ENCODE measurements around the gene SIN3A.

Gene SIN3A

DNA sequence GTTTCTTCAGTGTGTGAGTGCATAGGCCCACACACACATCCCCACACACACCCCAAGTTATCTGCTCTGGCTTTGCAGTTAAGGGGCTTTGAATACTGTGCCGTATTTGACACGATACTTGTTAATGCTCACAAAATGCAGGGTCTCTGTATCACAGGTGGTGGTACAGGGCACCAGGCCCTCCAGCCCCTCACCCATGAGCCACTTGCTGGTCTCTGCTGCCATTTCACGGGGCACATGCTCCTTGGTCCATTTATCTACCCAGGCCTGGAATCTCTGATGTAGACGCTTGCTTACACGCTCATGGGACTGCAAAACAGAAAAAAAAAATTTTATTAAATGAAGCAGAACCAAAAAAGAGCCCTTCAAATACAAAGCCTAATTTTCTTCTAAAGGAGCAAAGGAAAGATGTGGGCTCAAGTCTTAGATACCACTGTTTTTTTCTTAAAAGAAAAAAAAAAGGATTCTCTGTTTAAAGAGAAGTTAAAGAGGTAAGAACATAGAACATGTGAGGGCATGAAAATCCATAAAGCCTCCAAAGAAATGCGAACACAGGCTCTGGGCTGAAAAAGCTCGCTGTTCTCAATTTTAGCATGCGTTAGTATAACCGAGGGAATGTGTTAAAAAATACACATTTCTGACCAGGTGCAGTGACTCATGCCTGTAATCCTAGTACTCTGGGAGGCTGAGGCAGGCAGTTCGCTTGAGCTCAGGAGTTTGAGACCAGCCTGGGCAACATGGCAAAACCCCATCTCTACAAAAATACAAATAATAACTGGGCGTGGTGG is 79.4 kb downstream of the SIN3A start:
- DNase-seq (ENCODE audit: low read depth), result no peak

DNA sequence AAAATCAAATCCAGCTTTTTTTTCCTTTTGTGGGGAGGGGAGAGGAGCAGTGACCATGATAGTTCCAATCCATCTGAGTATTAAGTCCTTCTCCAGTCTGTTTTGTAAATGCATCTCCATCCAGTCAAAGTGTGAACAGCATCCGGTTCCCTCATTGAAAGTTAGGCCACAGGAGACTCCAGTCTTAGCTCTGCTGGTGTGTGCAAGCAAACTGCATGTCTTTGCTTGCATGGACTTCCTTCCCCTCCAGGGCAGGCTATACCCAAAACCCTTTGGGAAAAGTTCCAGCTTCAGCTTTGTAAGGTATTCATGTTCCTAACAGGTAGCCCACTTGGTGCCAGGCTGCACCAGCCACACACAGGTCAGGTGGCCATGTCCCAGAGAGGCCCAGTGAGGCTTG is 80.0 kb downstream of the SIN3A start:
- no peak for DNase-seq (ENCODE audit: low read depth)

DNA sequence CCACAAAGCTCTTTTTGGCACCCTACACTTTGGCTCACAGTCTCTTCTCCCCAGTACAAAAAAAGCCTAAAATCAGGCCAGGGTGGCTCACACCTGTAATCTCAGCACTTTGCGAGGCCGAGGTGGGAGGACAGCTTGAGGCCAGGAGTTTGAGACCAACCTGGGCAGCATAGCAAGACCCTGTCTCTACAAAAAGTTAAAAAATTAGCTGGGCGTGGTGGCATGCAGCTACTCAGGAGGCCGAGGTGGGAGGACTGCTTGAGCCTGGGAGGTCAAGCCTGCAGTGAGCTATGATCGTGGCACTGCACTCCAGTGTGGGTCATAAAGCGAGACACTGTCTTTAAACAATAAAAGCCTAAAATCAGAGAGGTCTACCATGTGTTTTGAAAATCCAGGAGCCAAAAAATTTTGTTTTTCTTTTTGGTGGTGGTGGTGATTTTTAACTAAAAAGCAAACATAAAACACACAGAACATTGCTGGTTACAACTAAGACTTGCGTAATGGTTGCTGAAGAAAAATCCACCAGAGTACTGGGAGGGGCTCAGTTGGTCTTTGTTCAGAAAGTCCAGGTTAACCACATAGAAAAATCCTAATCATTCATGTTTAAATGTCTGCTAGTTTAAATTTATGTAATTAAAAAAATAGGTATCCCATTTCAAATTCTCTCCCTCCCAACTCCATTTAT is 81.5 kb downstream of the SIN3A start:
- no peak for DNase-seq (ENCODE audit: low read depth)

GRCh38 chr15:75368689-75369239 is 82.7 kb downstream of the SIN3A start:
- no peak for DNase-seq (ENCODE audit: low read depth)

DNA sequence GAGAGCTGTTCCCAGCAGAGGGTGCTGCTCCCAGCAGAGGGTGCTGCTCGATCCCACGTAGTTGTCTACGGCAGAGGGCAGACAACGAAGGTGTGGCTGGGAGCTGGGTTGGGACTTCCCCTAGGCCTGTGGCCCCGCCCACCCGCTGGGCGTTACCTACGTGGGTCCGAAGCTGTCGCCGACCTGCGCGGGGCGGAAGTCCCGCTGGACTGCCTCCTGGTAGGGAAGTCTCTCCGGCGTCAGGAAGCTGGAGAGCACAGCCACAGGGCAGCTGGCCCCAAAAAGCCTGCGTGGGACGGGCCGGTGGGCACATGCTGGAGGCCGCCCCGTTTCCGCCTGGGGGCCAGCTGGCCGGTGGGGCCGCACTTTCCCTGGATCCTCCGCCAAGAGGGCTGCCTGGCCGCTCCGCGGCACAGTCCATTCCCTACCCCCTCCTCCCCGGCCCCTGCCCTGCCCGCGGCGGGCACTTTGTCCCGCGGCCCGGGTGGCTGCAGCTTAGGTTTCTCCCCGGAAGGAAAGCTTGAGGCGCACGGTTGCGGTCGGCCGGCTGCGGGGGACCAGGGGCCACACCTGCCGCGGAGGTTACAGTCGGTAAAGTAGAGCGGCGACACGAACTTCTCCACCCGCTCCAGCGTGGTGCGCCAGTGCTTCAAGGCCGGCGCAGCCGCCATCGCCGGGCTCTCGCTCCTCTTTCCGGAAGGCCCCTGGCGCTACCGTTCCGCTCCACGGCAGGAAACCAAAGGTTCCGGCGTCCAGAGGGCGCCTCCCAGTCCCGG is 83.4 kb downstream of the SIN3A start, which contains the start of gene MAN2C1:
Gene MAN2C1, minus strand, starts transcription at position 695 of the 776 bp plus-strand sequence. Its CDS starts 24 bp downstream, at position 671.
- DNase-seq (ENCODE audit: low read depth), result peak; percentile 90

DNA sequence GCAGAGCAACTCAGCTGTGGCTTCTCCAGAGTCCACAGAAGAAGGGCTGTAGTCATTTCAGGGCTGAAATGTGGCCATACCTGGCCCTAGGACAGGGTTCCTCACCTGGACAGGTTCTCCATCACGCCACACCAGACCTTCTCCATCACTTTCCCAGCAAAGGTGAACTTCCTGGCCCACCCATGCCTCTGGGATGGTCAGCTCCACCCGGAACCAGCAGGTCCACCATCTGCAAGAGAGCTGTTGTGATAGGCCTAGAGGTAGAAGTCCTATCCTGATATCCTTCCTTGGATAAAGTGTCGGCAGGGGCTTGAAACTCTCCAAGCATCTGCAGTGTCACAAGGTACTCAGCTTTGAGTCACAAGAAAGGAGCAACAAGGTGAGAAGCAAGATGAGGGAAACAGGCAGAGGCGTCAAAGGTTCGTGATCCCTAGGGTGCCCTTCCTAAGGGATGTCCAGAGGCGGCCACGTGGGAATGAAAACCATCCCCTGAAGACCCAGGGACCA is 84.0 kb downstream of the SIN3A start:
- no peak for DNase-seq (ENCODE audit: low read depth)

DNA sequence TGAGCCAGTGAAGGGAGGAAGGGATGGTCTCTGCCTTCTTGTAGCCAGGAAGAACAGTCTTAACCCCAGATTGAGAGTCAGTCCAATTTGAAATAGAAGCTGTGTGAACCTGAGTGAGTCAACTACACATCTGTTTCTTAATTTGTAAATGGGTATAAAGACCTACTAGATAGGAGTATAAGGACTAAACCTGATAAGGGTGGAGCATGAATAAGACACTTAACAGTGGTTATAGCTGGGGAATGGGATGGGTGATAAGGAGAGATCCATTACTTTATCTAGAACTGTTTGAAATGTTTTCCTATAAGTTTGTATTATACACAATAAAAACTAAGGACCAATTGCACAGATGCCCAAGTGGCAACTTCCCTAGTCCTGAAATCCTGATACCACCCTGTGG is 84.5 kb downstream of the SIN3A start:
- DNase-seq (ENCODE audit: low read depth), result no peak

GRCh38 chr15:75366163-75366562 is 85.3 kb downstream of the SIN3A start:
- no peak for DNase-seq (ENCODE audit: low read depth)

GRCh38 chr15:75364881-75365280 is 86.6 kb downstream of the SIN3A start:
- DNase-seq (ENCODE audit: low read depth), result no peak

DNA sequence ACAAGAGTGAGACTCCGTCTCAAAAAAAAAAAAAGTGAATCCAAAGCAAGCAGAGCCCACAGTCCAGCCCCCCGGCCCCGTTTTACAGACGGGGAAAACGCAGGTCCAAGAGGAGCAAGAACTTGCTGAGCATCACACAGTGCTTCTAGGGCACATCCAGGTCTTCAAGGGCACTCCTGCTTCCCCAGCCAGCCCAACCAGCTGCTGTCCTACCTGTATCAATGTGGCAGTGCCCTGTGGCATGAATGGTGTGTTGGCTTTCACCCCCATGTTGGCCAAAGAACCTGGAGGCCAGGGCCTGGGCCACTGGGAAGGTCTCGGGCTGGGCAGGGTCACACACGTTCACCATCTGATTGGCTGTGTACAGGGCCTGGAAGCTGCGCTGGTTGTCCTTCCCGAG is 87.7 kb downstream of the SIN3A start:
- DNase-seq (ENCODE audit: low read depth), result no peak

DNA sequence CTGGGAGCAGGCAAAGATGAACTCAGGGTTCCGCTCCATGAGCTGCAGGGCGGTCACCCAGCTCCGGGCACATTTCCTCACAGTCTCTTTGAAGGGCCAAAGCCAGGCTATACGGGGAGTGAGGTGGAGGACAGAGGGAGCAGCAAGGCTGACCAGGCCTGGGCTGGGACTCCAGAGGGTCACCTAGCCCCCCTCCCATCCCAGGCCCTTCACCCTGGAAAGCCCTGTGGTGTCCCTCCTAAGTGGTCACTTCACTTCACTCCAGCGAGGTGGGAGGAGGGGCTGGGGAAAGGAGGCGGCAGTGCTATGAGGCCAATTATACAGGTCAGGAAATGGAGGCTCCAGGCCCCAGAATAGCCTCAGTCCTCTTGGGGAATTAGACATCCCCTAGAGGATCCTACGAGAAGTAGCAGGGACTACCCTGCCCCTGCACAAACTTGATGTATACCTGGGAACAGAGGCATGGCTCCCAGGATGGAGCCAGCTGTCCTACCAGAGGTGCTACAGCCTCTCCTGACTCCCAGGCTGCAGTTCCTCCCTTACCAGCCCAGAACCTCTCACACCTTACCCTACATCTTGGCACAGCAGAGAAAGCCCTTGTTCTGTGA is 88.7 kb downstream of the SIN3A start:
- DNase-seq (ENCODE audit: low read depth), result no peak

- DNase-seq (ENCODE audit: low read depth), result no peak
Observed at GRCh38 chr15:75361989-75362641, 89.4 kb downstream of the SIN3A start.

DNA sequence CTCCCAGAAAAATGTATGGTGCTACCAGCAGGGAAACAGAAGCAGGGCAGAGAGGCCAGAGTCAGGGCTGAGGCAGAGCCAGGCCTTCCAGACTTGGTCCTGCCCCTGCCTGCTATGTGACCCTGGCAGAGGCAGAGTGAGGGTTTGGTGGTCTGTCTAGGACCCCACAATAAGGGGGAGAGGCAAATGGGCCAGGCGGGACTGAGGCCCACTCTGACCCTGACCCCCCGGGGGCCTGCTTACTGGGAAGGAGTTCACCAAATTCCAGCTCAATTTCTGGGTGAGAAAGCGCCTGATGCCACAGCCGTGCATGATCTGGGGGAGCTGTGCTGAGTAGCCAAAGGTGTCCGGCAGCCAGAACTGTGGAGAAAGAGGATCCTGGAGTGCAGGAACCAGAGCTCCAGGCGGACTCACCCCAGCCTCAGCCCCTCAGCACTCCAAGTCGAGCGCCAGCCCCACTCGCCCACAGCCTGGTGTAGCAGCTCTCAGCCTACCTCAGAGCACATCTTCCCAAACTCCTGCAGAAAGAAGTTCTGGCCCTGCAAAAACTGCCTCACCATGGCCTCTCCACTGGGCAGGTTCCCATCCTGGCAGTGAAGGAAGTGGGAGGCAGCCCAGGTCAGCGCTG is 90.0 kb downstream of the SIN3A start:
- DNase-seq (ENCODE audit: low read depth), result no peak

GRCh38 chr15:75360856-75361255 is 90.6 kb downstream of the SIN3A start:
- no peak for DNase-seq (ENCODE audit: low read depth)

DNA sequence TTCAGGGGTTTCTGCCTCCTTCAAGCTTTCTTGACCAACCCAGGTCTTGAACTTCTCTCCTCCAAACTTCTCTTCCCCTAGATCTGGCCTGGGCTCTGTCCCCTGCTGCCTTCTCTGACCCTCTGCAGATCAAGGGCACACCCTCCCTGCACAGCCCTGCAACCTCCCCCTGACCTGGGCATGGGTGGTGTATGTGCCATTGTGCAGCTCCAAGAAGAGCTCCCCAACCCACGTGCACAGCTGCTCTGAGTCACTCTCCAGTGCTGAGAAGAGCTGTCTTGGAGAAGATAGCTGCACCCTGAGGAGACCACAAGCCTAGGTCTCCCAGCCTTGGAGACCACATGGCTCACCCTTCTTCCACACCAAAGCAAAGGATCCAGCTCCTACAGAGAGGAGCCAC is 91.1 kb downstream of the SIN3A start:
- DNase-seq (ENCODE audit: low read depth), result no peak

GRCh38 chr15:75359537-75360250 is 91.8 kb downstream of the SIN3A start:
- DNase-seq (ENCODE audit: low read depth), result no peak

DNA sequence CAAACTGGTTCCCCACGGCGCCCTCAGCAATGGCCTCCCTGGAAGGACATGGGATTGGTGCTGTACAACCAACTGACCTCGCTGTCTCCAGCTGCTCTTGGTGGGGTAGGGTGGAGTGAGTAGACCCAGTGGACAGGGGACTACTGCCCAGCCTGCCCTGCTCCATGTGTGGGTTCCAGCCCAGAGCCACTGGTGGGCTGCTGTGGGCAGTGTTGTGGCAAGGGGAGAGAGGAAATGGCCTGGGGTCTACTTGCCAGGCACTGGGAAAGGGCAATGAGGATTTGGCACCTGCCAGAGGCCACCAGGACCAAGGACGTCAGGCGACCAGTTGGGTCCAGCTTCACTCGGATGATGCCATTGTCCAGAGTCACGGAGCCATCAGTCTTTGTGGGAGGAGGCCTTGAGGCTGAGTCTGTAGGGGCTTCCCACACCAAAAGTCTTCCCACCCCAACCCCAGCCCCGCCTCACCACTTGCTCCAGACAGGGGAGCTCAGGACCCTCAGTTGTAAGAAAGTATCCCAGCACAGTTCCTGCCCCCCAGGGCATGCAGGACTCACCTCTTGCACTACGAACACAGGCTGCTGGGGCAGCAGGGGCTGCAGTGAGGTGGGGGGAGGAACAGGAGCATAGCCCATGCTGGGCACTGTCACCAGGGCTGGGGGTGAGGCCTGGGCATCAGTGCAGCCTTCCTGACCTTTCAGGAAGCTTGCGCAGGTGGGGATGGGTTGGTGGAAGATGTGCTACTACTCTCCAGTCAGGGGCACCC is 92.5 kb downstream of the SIN3A start:
- no peak for DNase-seq (ENCODE audit: low read depth)

DNA sequence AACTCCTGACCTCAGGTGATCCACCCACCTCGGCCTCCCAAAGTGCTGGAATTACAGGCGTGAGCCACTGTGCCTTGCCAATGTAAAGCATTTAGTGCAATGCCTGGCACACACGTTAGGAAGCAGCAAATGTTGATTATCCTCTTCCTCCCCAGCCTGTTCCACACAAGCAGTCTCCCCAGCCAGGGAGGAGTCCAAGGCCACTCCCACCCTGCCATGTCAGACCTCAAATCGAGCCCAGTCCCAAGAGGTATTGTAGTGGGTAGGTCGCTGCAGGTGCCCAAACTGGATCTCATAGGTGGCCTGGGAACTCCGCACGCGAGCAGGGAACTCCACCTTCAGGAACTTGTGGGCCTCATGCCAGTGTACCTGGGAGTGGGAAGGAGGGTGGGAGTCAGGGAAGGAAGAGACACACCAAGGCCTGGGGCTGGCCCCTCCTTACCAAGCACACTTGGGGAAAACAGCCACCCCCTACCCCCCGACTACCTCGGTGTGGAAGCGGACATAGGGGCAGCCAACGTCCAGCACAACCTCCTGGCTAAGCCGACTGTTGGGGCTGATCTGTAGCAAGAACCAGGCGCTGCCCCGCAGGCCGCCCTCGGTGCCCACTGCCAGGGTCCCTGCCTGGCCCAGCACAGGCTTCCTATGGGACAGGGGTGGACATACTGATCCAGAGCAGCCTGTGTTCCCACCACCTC is 93.4 kb downstream of the SIN3A start:
- DNase-seq (ENCODE audit: low read depth), result no peak

DNA sequence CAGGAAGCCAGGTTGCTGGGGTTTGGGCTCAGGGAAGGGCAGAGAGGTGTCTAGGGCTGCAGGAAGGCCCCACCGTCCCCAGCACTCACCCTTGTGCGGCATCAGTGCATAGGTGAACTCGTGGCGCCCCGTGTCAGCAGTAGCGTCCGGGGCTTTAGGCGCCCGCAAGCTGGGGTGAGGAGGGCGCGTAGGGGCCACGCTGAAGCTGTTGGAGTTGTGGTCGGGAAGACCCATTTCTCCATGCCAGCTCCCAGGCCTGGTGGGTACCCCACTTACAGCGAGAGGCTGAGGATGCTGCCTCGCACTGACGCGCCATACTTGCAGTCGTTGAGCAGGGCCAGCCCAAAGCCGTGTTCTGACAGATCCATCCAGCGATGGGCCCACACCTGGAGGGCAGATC is 95.0 kb downstream of the SIN3A start:
- DNase-seq (ENCODE audit: low read depth), result no peak

Measured in stimulated activated CD8-positive, alpha-beta memory T cell treated with anti-CD3 and anti-CD28 coated beads, Interleukin-4, amount 100 ng/mL, for 24 hours (primary cell).